ENCODE data around the gene DLK2.

DLK2 gene

GRCh38 chr6:43469947-43470346 lies 14.6 kb upstream of the DLK2 start (continued):
- TF ChIP-seq ZFP30 (CRISPR knock-in tag; IDR thresholded peaks at IDR 0.05) (no peak), ISL1 (CRISPR knock-in tag; IDR thresholded peaks at IDR 0.05) (no peak)

GRCh38 chr6:43468748-43469681 lies 13.7 kb upstream of the DLK2 start:
- TF ChIP-seq PATZ1 (CRISPR knock-in tag; IDR thresholded peaks at IDR 0.05; ENCODE audit: borderline replicate concordance): no peak
- TF ChIP-seq RARB (CRISPR knock-in tag; IDR thresholded peaks at IDR 0.05): no peak
- TF ChIP-seq ISL1 (CRISPR knock-in tag; IDR thresholded peaks at IDR 0.05): no peak
- no peak for TF ChIP-seq TOX (CRISPR knock-in tag; IDR thresholded peaks at IDR 0.05; ENCODE audit: borderline replicate concordance)
- no peak for TF ChIP-seq POU6F1 (CRISPR knock-in tag; IDR thresholded peaks at IDR 0.05; ENCODE audit: borderline replicate concordance, low read depth)
- no peak for TF ChIP-seq SNAI2 (CRISPR knock-in tag; IDR thresholded peaks at IDR 0.05)
- no peak for TF ChIP-seq CREB5 (CRISPR knock-in tag; IDR thresholded peaks at IDR 0.05; ENCODE audit: low read depth)
- TF ChIP-seq ESRRG (CRISPR knock-in tag; IDR thresholded peaks at IDR 0.05): no peak
- no peak for TF ChIP-seq PPARA (CRISPR knock-in tag; IDR thresholded peaks at IDR 0.05; ENCODE audit: borderline replicate concordance)
- TF ChIP-seq ZFP30 (CRISPR knock-in tag; IDR thresholded peaks at IDR 0.05): no peak
- TF ChIP-seq ZNF8 (CRISPR knock-in tag; IDR thresholded peaks at IDR 0.05): no peak
- no peak for TF ChIP-seq BACH2 (CRISPR knock-in tag; IDR thresholded peaks at IDR 0.05; ENCODE audit: borderline replicate concordance)
- no peak for TF ChIP-seq TSHZ2 (CRISPR knock-in tag; IDR thresholded peaks at IDR 0.05)
- no peak for TF ChIP-seq TCF4 (CRISPR knock-in tag; IDR thresholded peaks at IDR 0.05; ENCODE audit: borderline replicate concordance)
- no peak for TF ChIP-seq ZC3H10 (CRISPR knock-in tag; IDR thresholded peaks at IDR 0.05)
- no peak for TF ChIP-seq CSDC2 (CRISPR knock-in tag; IDR thresholded peaks at IDR 0.05)
- no peak for TF ChIP-seq ZFP3 (CRISPR knock-in tag; IDR thresholded peaks at IDR 0.05)
- no peak for TF ChIP-seq ZNF565 (CRISPR knock-in tag; conservative IDR thresholded peaks at IDR 0.05; ENCODE audit: low read depth)
- no peak for ATAC-seq

GRCh38 chr6:43468240-43468639 lies 12.9 kb upstream of the DLK2 start:
- no peak for ATAC-seq
- no peak for TF ChIP-seq TSHZ2 (CRISPR knock-in tag; IDR thresholded peaks at IDR 0.05)
- TF ChIP-seq ZFP30 (CRISPR knock-in tag; IDR thresholded peaks at IDR 0.05): no peak
- TF ChIP-seq TOX (CRISPR knock-in tag; IDR thresholded peaks at IDR 0.05; ENCODE audit: borderline replicate concordance): no peak
- TF ChIP-seq ISL1 (CRISPR knock-in tag; IDR thresholded peaks at IDR 0.05): no peak
- TF ChIP-seq SNAI2 (CRISPR knock-in tag; IDR thresholded peaks at IDR 0.05): no peak
- TF ChIP-seq ZNF565 (CRISPR knock-in tag; conservative IDR thresholded peaks at IDR 0.05; ENCODE audit: low read depth): no peak
- no peak for TF ChIP-seq BACH2 (CRISPR knock-in tag; IDR thresholded peaks at IDR 0.05; ENCODE audit: borderline replicate concordance)
- no peak for TF ChIP-seq ARNTL (CRISPR knock-in tag; IDR thresholded peaks at IDR 0.05; ENCODE audit: borderline replicate concordance, low read depth)

All from SK-N-SH treated with all-trans-retinoic acid at 6 μM for 48 hours (cell line).